PFSK-1 (cell line): Measurements from ENCODE around the gene IGHMBP2.

Source experiments
- FOXP2 ChIP-seq: optimal IDR thresholded peaks from 2 replicates; pipeline ENCODE3; 2011; ENCODE audit warnings: borderline replicate concordance, control low read depth, inconsistent platforms; ENCODE audit not compliant: insufficient read depth; ENCODE audit errors: extremely low read length, extremely low read depth
- POLR2AphosphoS5 ChIP-seq: IDR thresholded peaks from 2 replicates; pipeline ENCODE4 v1.6.1; 2012; ENCODE audit warnings: low read depth, mild to moderate bottlenecking, control low read depth, low read length, moderate library complexity
- REST ChIP-seq, 2 experiments: IDR thresholded peaks; 2 replicates each; pipeline versions ENCODE4 v1.6.1 to v1.8.0; 2011 to 2012; ENCODE audit warnings: low read depth in 2 of 2, low read length in 2 of 2, control low read depth in 1 of 2, inconsistent platforms in 1 of 2, mild to moderate bottlenecking in 1 of 2, moderate library complexity in 1 of 2; ENCODE audit not compliant: insufficient read depth in 1 of 2
- SIN3A ChIP-seq: IDR thresholded peaks from 2 replicates; pipeline ENCODE4 v1.6.1; 2012; ENCODE audit warnings: mild to moderate bottlenecking, low read length, moderate library complexity, borderline replicate concordance; ENCODE audit not compliant: insufficient read depth
- TAF1 ChIP-seq: IDR thresholded peaks from 2 replicates; pipeline ENCODE4 v1.6.1; 2012; ENCODE audit warnings: low read length, control low read depth, borderline replicate concordance; ENCODE audit not compliant: insufficient read depth

- TF ChIP-seq TAF1 (no peak), POLR2AphosphoS5 (no peak), SIN3A (no peak), REST (IDR thresholded peaks at IDR 0.05; ENCODE audit: insufficient read depth in 1 of 2, low read depth in 2 of 2, low read length in 2 of 2) (no peak), FOXP2 (no peak)
Measured at GRCh38 chr11:68892576-68892975, 11.1 kb upstream of the IGHMBP2 start.
